GM06990 (cell line): ENCODE results near the gene ASAP2.

Experiments used
- DNase-seq: peaks from one replicate; pipeline ENCODE4 v3.0.0-alpha.2; 2011; ENCODE audit not compliant: insufficient read length; ENCODE audit errors: extremely low read depth
- H3K27me3 ChIP-seq: replicated peaks from 2 replicates; pipeline ENCODE4 v1.6.0; 2011; ENCODE audit warnings: low read length; ENCODE audit not compliant: control insufficient read depth, insufficient read depth
- H3K36me3 ChIP-seq: 2 replicates; pipeline ENCODE4 v1.5.1; 2011; ENCODE audit warnings: low read length; ENCODE audit not compliant: control insufficient read depth, insufficient read depth
- H3K4me3 ChIP-seq: replicated peaks from 2 replicates; pipeline ENCODE4 v1.5.1; 2011; ENCODE audit warnings: low read depth, mild to moderate bottlenecking, control low read depth, low read length
- CTCF ChIP-seq: IDR thresholded peaks from 2 replicates; pipeline ENCODE4 v1.5.1; 2011; ENCODE audit warnings: low read length, control low read depth, mild to moderate bottlenecking, inconsistent platforms; ENCODE audit not compliant: insufficient read depth, poor library complexity, severe bottlenecking

Gene ASAP2

GRCh38 chr2:9276074-9276473, 69.5 kb downstream of the ASAP2 start:
- no peaks in the 10 kb centered on the region; the same call in 1 of the 2 replicates for H3K27me3 ChIP-seq
- no peak for DNase-seq
- H3K4me3 ChIP-seq, result no peak overlapping the region
- H3K36me3 ChIP-seq, result no peaks in the 10 kb centered on the region
- TF ChIP-seq CTCF, result no peak

GRCh38 chr2:9276901-9277451, 70.4 kb downstream of the ASAP2 start:
- DNase-seq, result no peak

GRCh38 chr2:9278439-9278838, 71.8 kb downstream of the ASAP2 start:
- Histone ChIP-seq H3K27me3 (no peaks in the 10 kb centered on the region; the same call in 1 of the 2 replicates), H3K36me3 (no peaks in the 10 kb centered on the region), H3K4me3 (no peak overlapping the region)
- DNase-seq, result no peak
- no peak for TF ChIP-seq CTCF

More at GRCh38 chr2:9276901-9277451, 70.4 kb downstream of the ASAP2 start:
- H3K36me3 ChIP-seq, result no peaks in the 10 kb centered on the region
- no peaks in the 10 kb centered on the region; the same call in 1 of the 2 replicates for H3K27me3 ChIP-seq
- H3K4me3 ChIP-seq, result no peak overlapping the region
- TF ChIP-seq CTCF, result no peak

GRCh38 chr2:9279426-9279825, 72.8 kb downstream of the ASAP2 start:
- Histone ChIP-seq H3K4me3 (no peak overlapping the region), H3K27me3 (peaks cover 3% of the 10 kb centered on the region; the same call in 1 of the 2 replicates), H3K36me3 (no peaks in the 10 kb centered on the region)
- no peak for TF ChIP-seq CTCF
- DNase-seq, result no peak

GRCh38 chr2:9280224-9280623, 73.6 kb downstream of the ASAP2 start:
- Histone ChIP-seq H3K27me3 (peaks cover 3% of the 10 kb centered on the region; the same call in 1 of the 2 replicates), H3K36me3 (no peaks in the 10 kb centered on the region), H3K4me3 (no peak overlapping the region)
- TF ChIP-seq CTCF, result no peak
- DNase-seq, result no peak

- Histone ChIP-seq H3K36me3 (no peaks in the 10 kb centered on the region), H3K27me3 (peaks cover 3% of the 10 kb centered on the region; the same call in 1 of the 2 replicates), H3K4me3 (no peak overlapping the region)
- no peak for DNase-seq
- no peak for TF ChIP-seq CTCF
Observed at GRCh38 chr2:9281145-9281544, 74.5 kb downstream of the ASAP2 start.
